WI38 (cell line): ENCODE data around the gene PLGRKT.
"Not testable (repeated sequence)": the region's sequence is repeated elsewhere in the genome, so short reads cannot be mapped to it uniquely, and the experiment has no call there.

Experiments used
- H3K4me3 ChIP-seq: 2 replicates; pipeline ENCODE4 v1.5.1; 2011; ENCODE audit warnings: low read depth, mild to moderate bottlenecking, control low read depth, low read length
- TF ChIP-seq, protein P1 (sequence below): IDR thresholded peaks from 2 replicates; pipeline ENCODE4 v1.5.1; 2012; ENCODE audit warnings: low read depth, mild to moderate bottlenecking, control low read depth, low read length

Gene PLGRKT

GRCh38 chr9:5436441-5436840 lies 1.3 kb downstream of the PLGRKT start:
- TF ChIP-seq, protein P1, sequence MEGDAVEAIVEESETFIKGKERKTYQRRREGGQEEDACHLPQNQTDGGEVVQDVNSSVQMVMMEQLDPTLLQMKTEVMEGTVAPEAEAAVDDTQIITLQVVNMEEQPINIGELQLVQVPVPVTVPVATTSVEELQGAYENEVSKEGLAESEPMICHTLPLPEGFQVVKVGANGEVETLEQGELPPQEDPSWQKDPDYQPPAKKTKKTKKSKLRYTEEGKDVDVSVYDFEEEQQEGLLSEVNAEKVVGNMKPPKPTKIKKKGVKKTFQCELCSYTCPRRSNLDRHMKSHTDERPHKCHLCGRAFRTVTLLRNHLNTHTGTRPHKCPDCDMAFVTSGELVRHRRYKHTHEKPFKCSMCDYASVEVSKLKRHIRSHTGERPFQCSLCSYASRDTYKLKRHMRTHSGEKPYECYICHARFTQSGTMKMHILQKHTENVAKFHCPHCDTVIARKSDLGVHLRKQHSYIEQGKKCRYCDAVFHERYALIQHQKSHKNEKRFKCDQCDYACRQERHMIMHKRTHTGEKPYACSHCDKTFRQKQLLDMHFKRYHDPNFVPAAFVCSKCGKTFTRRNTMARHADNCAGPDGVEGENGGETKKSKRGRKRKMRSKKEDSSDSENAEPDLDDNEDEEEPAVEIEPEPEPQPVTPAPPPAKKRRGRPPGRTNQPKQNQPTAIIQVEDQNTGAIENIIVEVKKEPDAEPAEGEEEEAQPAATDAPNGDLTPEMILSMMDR = no peak
- H3K4me3 ChIP-seq = peak overlapping the region; percentile 67

DNA sequence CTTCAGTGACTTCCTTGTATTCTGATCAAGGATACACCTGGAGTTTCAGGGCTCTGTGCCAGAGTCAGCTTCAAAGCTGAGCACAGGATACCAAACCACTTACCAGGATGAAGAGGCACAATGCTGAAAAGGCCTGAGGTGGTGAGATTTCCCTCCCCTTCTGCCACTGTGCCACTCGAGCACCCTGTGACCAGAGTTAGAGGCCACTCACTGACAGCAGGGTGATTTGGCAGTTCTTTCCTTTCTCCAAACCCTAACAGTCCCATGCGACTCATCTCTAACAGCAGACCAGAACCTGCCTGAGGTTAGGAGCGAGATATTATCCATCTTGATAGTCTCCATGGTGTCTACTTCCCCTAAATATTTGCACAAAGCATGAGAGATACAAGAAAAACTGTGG lies 1.8 kb downstream of the PLGRKT start:
- H3K4me3 ChIP-seq = no peak overlapping the region
- TF ChIP-seq, protein P1 = no peak

DNA sequence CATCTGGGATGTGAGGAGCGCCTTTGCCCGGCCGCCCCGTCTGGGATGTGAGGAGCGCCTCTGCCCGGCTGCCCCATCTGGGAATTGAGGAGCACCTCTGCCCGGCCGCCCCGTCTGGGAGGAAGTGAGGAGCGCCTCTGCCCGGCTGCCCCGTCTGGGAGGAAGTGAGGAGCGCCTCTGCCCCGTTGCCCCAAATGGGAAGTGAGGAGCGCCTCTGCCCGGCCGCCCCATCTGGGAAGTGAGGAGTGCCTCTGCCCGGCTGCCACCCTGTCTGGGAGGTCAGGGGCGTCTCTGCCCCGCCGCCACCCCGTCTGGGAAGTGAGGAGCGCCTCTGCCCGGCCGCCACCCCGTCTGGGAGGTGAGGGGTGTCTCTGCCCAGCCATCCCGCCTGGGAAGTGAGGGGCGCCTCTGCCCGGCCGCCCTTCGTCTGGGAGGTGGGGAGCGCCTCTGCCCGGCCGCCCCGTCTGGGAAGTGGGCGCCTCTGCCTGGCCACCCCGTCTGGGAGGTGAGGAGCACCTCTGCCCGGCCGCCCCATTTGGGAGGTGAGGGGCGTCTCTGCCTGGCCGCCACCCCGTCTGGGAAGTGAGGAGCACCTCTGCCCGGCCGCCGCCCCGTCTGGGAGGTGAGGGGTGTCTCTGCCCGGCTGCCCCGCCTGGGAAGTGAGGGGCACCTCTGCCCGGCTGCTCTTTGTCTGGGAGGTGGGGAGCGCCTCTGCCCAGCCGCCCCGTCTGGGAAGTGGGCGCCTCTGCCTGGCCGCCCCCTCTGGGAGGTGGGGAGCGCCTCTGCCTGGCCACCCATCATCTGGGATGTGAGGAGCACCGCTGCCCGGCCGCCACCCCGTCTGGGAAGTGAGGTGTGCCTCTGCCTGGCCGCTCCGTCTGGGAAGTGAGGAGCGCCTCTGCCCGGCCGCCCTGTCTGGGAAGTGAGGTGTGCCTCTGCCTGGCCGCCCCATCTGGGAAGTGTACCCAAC lies 3.6 kb downstream of the PLGRKT start:
- not testable (repeated sequence) for H3K4me3 ChIP-seq

DNA sequence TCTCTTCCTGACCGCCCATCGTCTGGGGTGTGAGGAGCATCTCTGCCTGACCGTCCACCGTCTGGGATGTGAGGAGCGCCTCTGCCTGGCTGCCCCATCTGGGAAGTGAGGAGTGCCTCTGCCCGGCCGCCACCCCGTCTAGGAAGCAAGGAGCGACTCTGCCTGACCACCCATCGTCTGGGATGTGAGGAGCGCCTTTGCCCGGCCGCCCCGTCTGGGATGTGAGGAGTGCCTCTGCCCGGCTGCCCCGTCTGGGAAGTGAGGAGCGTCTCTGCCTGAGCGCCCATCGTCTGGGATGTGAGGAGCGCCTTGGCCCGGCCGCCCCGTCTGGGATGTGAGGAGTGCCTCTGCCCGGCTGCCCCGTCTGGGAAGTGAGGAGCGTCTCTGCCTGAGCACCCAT lies 4.4 kb downstream of the PLGRKT start:
- not testable (repeated sequence) for H3K4me3 ChIP-seq

GRCh38 chr9:5432890-5433289 lies 4.8 kb downstream of the PLGRKT start:
- H3K4me3 ChIP-seq = not testable (repeated sequence)

DNA sequence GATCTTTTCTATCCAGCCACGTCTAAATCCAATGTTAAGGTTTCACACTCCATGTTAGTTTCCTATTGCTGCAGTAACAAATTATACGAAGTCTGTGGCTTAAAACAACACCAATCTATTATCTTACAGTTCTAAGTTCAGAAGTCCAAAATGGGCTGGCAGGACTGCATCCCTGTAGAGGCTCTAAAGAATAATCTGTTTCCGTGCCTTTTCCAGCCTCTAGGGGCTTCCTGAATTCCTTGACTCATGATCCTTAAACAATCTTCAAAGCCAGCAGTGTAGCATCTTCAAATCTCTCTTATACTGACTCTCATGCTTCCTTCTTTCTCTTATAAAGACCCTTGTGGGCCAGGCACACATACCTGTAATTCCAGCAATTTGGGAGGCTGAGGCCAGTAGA lies 6.8 kb downstream of the PLGRKT start:
- no peak overlapping the region for H3K4me3 ChIP-seq
- TF ChIP-seq, protein P1 = no peak

DNA sequence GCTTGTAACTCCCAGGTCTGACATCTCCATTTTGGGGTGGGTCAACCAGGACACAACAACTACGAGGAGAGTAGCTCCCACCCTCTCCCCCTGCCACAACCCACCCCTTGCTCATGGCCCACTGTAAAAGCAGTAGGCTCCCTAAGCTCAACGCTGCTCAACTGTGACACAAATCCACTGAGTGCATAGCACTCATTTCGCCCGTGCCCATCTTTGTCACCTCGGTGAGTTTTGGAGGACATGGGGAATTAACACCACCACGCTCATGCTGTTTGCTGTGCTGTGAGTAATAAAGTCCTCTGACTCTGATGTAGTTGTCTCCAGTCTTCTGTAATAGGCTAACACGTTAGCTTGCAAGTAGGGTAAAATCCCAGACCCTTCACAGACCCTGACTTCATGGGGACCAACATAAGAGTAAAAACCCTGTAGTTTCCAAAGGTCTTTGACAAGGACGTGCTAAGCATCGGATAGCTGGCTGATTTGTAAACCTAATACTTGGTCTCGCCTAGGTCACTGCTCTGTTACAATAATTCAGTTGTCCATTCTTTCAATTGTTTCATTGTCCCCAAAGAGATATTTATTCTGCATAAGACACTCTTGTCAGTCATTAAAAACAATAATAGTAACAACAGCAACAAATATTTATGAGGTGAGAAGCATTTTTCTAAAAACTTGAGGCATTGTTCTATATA lies 7.7 kb downstream of the PLGRKT start:
- TF ChIP-seq, protein P1 = no peak
- no peak overlapping the region for H3K4me3 ChIP-seq

GRCh38 chr9:5428794-5429528 lies 8.8 kb downstream of the PLGRKT start:
- TF ChIP-seq, protein P1 = no peak
- no peak overlapping the region for H3K4me3 ChIP-seq
